Measurements from ENCODE around the gene GLRX5.

DNA sequence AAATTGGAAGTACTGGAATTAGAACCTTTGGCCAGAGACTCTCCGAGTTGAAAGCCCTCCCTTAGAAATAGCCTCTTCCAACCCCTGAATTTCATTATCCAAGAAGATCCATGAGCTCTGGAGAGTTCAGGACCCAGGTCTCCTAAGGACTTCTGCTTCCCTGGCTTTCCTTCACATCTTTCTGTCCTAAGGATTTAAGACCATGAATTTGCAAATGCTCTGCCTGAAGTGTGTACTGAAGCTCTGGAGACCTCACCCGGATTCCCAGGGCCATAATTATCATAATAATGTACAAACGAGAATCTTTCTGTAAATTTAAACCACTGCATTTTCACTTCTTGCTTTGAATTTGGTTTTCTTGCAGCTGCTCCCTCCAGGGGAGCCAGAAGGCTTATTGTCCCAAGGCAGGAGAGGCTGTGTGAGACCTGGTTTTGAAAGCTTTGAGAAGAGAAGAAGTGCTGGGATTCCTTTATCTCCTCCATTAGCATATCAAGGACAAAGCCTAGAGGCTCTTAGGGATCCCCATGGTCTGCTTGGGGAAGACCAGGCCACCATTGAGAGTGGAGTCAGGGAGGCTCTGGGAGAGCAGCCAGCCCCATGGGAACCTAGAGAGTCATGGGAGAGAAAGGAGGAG lies 41.1 kb downstream of the GLRX5 start:
- TF ChIP-seq CTCF (IDR thresholded peaks at IDR 0.05 in 4 of 5, conservative IDR thresholded peaks at IDR 0.05 in 1 of 5) (no peak), POLR2A (IDR thresholded peaks at IDR 0.05) (no peak)

Data from gastrocnemius medialis (tissue), 4 donors.